Mesenchymal stem cell (in vitro differentiated cells and primary cell): Measurements from ENCODE around the gene USH2A.

Experiments
- DNase-seq: peaks from one replicate; pipeline ENCODE4 v3.0.0-alpha.2; 2013
- H2AFZ ChIP-seq: one replicate; pipeline ENCODE4 v1.6.1; 2013; ENCODE audit warnings: low read depth, mild to moderate bottlenecking, control low read depth, inconsistent platforms, low read length, moderate library complexity
- H2AK5ac ChIP-seq: 2 replicates; pipeline ENCODE4 v1.6.1; 2013; ENCODE audit warnings: low read length, moderate library complexity, mild to moderate bottlenecking, inconsistent platforms; ENCODE audit not compliant: severe bottlenecking
- H2BK120ac ChIP-seq: one replicate; pipeline ENCODE4 v1.6.1; 2013; ENCODE audit warnings: low read depth, mild to moderate bottlenecking, inconsistent platforms, low read length, moderate library complexity
- H2BK12ac ChIP-seq, 2 experiments: one replicate each; pipeline ENCODE4 v1.6.1; 2013; ENCODE audit warnings: inconsistent platforms in 2 of 2, low read length in 2 of 2, mild to moderate bottlenecking in 2 of 2, moderate library complexity in 2 of 2, control low read depth in 1 of 2
- H2BK15ac ChIP-seq: one replicate; pipeline ENCODE4 v1.6.1; 2013; ENCODE audit warnings: mild to moderate bottlenecking, low read depth, inconsistent platforms; ENCODE audit not compliant: poor library complexity, severe bottlenecking
- H2BK5ac ChIP-seq: 2 replicates; pipeline ENCODE4 v1.6.1; 2013; ENCODE audit warnings: low read depth, mild to moderate bottlenecking, low read length, control low read depth, inconsistent platforms; ENCODE audit not compliant: poor library complexity, severe bottlenecking
- H3K14ac ChIP-seq, 2 experiments: one replicate each; pipeline ENCODE4 v1.6.1; 2013; ENCODE audit warnings: inconsistent platforms in 2 of 2, low read length in 2 of 2, control low read depth in 1 of 2, mild to moderate bottlenecking in 1 of 2, moderate library complexity in 1 of 2
- H3K18ac ChIP-seq, 2 experiments: one replicate each; pipeline ENCODE4 v1.6.1; 2013; ENCODE audit warnings: inconsistent platforms in 2 of 2, low read length in 2 of 2, control low read depth in 1 of 2, low read depth in 1 of 2, mild to moderate bottlenecking in 1 of 2
- H3K23ac ChIP-seq, 2 experiments: one replicate each; pipeline ENCODE4 v1.6.1; 2013; ENCODE audit warnings: inconsistent platforms in 2 of 2, low read length in 2 of 2, mild to moderate bottlenecking in 2 of 2, moderate library complexity in 2 of 2, control low read depth in 1 of 2
- H3K27ac ChIP-seq: 2 replicates; pipeline ENCODE4 v1.5.1; 2013; ENCODE audit warnings: mild to moderate bottlenecking, moderate library complexity, low read length, control low read depth, inconsistent platforms; ENCODE audit not compliant: poor library complexity, severe bottlenecking
- H3K27me3 ChIP-seq, 2 experiments: 2 replicates each; pipeline versions ENCODE4 v1.6.1 to v1.7.0; 2013; ENCODE audit warnings: low read length in 2 of 2, mild to moderate bottlenecking in 2 of 2, moderate library complexity in 2 of 2, control low read depth in 1 of 2, inconsistent platforms in 1 of 2; ENCODE audit not compliant: control insufficient read depth in 1 of 2, insufficient read depth in 1 of 2
- H3K36me3 ChIP-seq, 2 experiments: 2 replicates each; pipeline versions ENCODE4 v1.6.1 to v1.7.0; 2013; ENCODE audit warnings: low read length in 2 of 2, control low read depth in 1 of 2, inconsistent platforms in 1 of 2, low read depth in 1 of 2, mild to moderate bottlenecking in 1 of 2; ENCODE audit not compliant: insufficient read depth in 2 of 2, control insufficient read depth in 1 of 2
- H3K4ac ChIP-seq, 2 experiments: one replicate each; pipeline ENCODE4 v1.6.1; 2013; ENCODE audit warnings: inconsistent platforms in 2 of 2, low read length in 2 of 2, mild to moderate bottlenecking in 2 of 2, moderate library complexity in 2 of 2, control low read depth in 1 of 2, low read depth in 1 of 2
- H3K4me1 ChIP-seq: 2 replicates; pipeline ENCODE4 v1.6.1; 2013; ENCODE audit warnings: low read depth, low read length, control low read depth; ENCODE audit not compliant: control insufficient read depth, insufficient read depth
- H3K4me2 ChIP-seq: 2 replicates; pipeline ENCODE4 v1.6.1; 2013; ENCODE audit warnings: low read length, mild to moderate bottlenecking, inconsistent platforms; ENCODE audit not compliant: poor library complexity, severe bottlenecking
- H3K4me3 ChIP-seq, 2 experiments: 2 replicates each; pipeline versions ENCODE4 v1.5.1 to v1.7.0; 2013; ENCODE audit warnings: low read length in 2 of 2, mild to moderate bottlenecking in 2 of 2, control low read depth in 1 of 2, low read depth in 1 of 2; ENCODE audit not compliant: insufficient read depth in 1 of 2
- H3K79me1 ChIP-seq: replicated peaks from 2 replicates; pipeline ENCODE4 v1.6.1; 2013; ENCODE audit warnings: mild to moderate bottlenecking, control low read depth, low read length, inconsistent platforms; ENCODE audit not compliant: poor library complexity, severe bottlenecking
- H3K9ac ChIP-seq: 2 replicates; pipeline ENCODE4 v1.7.0; 2013; ENCODE audit warnings: mild to moderate bottlenecking, low read length, moderate library complexity
- H3K9me3 ChIP-seq: 2 replicates; pipeline ENCODE4 v1.7.0; 2013; ENCODE audit warnings: mild to moderate bottlenecking, low read length; ENCODE audit not compliant: control insufficient read depth
- H4K8ac ChIP-seq: one replicate; pipeline ENCODE4 v1.6.1; 2013; ENCODE audit warnings: inconsistent platforms, mild to moderate bottlenecking, low read length, moderate library complexity
- H4K91ac ChIP-seq: one replicate; pipeline ENCODE4 v1.6.1; 2013; ENCODE audit warnings: mild to moderate bottlenecking, low read length, inconsistent platforms
- WGBS: methylation state at CpG from one replicate; pipeline ENCODE4 v1.1.7; 2013; ENCODE audit warnings: mixed read lengths; 5-methylcytosine and 5-hydroxymethylcytosine counted together

The USH2A gene

DNA sequence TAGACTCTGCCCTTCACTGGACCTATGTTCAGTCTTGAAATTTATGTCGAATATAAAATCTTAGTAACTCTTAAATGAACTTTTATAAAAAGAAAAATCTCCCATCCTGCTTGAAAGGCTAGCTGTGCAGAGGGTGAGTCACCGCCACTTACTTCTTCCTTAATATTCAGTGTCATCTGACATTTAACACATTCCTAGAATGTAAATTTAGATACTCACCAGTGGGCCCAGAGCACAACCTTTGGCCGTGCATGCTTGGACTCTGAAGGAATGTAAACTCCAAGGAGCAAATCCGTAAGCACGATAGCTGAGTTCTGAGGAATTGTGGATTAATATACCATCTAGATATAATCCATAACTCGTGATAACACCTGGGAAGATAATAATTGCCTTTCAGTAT is 452.8 kb downstream of the USH2A start:
- no peak overlapping the region for H2BK12ac ChIP-seq
- no peaks in the 10 kb centered on the region for H3K36me3 ChIP-seq
- no peak overlapping the region for H3K4me3 ChIP-seq
- no peak overlapping the region for H2AFZ ChIP-seq
- no peak overlapping the region for H3K27ac ChIP-seq
- no peak overlapping the region for H3K4me2 ChIP-seq
- H3K27me3 ChIP-seq: no peaks in the 10 kb centered on the region
- no peak overlapping the region for H4K91ac ChIP-seq
- H2BK15ac ChIP-seq: no peak overlapping the region
- no peak overlapping the region for H2BK120ac ChIP-seq
- H3K4me1 ChIP-seq: peaks cover 2% of the 10 kb centered on the region
- no peak overlapping the region for H3K18ac ChIP-seq
- no peak overlapping the region for H3K9ac ChIP-seq
- no peak overlapping the region for H4K8ac ChIP-seq
- no peak overlapping the region for H3K23ac ChIP-seq
- H3K79me1 ChIP-seq: no peaks in the 10 kb centered on the region
- no peaks in the 10 kb centered on the region for H3K9me3 ChIP-seq
- DNase-seq: peak; percentile 43
- 38% methylated on average over 1 of the region's 6 CpGs for WGBS
- no peak overlapping the region for H2AK5ac ChIP-seq
- no peak overlapping the region for H2BK5ac ChIP-seq
- H3K4ac ChIP-seq: no peak overlapping the region
- H3K14ac ChIP-seq: no peak overlapping the region

- H3K23ac ChIP-seq: no peak overlapping the region
- 98% methylated on average over 8 of the region's 9 CpGs for WGBS
Observed at GRCh38 chr1:215963621-215964020, 459.6 kb downstream of the USH2A start.

DNA sequence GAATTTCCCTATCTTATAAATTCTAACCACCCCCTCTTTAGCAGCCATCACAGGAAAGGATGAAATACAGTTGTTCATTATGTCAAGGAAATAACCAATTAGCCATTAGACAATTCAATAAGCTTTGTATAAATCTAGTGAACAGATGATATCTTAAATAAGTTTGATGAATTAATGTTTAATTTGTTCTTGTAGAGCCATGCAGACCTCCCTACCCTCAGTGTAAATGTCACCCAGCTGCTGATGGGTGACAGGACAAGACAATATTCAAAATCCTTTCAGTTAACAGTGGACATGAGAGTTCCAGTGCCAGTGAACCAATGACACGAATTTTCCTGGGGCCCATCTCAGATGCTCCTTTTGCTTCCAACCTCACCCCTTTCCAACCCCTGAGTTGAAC is 460.2 kb downstream of the USH2A start:
- no peak overlapping the region for H2BK15ac ChIP-seq
- H3K4ac ChIP-seq: no peak overlapping the region
- no peak overlapping the region for H4K8ac ChIP-seq
- H3K9me3 ChIP-seq: no peaks in the 10 kb centered on the region
- H2BK12ac ChIP-seq: no peak overlapping the region
- no peak overlapping the region for H2AK5ac ChIP-seq
- H3K36me3 ChIP-seq: no peaks in the 10 kb centered on the region
- no peak overlapping the region for H3K14ac ChIP-seq
- no peak overlapping the region for H3K27ac ChIP-seq
- H3K4me1 ChIP-seq: no peaks in the 10 kb centered on the region
- H2BK5ac ChIP-seq: no peak overlapping the region
- no peak overlapping the region for H3K18ac ChIP-seq
- 48% methylated on average over 1 of the region's 1 CpG for WGBS
- no peak overlapping the region for H3K4me3 ChIP-seq
- no peak overlapping the region for H3K4me2 ChIP-seq
- no peak overlapping the region for H2AFZ ChIP-seq
- H3K23ac ChIP-seq: no peak overlapping the region
- no peak overlapping the region for H3K9ac ChIP-seq
- H2BK120ac ChIP-seq: no peak overlapping the region
- peaks cover 0 to 3% of the 10 kb centered on the region in 2 experiments for H3K27me3 ChIP-seq
- H3K79me1 ChIP-seq: no peaks in the 10 kb centered on the region
- DNase-seq: no peak
- H4K91ac ChIP-seq: no peak overlapping the region

More at GRCh38 chr1:215963621-215964020, 459.6 kb downstream of the USH2A start:
- H3K36me3 ChIP-seq: no peaks in the 10 kb centered on the region
- H3K4ac ChIP-seq: no peak overlapping the region
- no peak overlapping the region for H4K91ac ChIP-seq
- no peak overlapping the region for H2BK120ac ChIP-seq
- no peak overlapping the region for H4K8ac ChIP-seq
- no peak overlapping the region for H3K4me3 ChIP-seq
- peaks cover 0 to 3% of the 10 kb centered on the region in 2 experiments for H3K27me3 ChIP-seq
- H3K9me3 ChIP-seq: no peaks in the 10 kb centered on the region
- H2BK15ac ChIP-seq: no peak overlapping the region
- no peak overlapping the region for H2BK5ac ChIP-seq
- no peak overlapping the region for H2AK5ac ChIP-seq
- DNase-seq: no peak
- H3K4me2 ChIP-seq: no peak overlapping the region
- H3K27ac ChIP-seq: no peak overlapping the region
- H3K4me1 ChIP-seq: no peaks in the 10 kb centered on the region
- no peak overlapping the region for H3K14ac ChIP-seq
- H3K9ac ChIP-seq: no peak overlapping the region
- H2BK12ac ChIP-seq: no peak overlapping the region
- H2AFZ ChIP-seq: no peak overlapping the region
- H3K79me1 ChIP-seq: no peaks in the 10 kb centered on the region
- H3K18ac ChIP-seq: no peak overlapping the region

DNA sequence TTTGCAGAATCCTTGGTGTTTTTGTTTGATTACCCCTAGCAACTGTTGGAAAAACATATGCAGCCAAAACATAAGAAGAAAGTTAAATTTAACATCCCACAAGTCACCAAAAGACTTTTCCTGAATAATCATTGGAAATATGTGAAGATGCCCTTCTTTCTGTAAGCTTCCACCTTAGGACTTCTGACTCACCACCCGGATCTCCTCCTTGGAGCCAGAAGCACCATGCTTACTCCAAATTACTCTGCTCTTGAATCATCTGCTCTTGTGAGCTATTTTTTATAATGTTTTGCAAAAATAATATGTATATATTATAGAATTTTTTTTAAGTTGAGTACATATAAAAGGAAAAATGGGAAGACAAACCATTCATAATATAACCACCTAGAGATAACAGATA is 464.4 kb downstream of the USH2A start:
- Histone ChIP-seq H3K4me1 (no peaks in the 10 kb centered on the region), H3K27me3 (peaks cover 0 to 3% of the 10 kb centered on the region in 2 experiments), H4K8ac (no peak overlapping the region), H3K79me1 (no peaks in the 10 kb centered on the region), H3K4me2 (no peak overlapping the region), H3K9ac (no peak overlapping the region), H3K27ac (no peak overlapping the region), H2AFZ (no peak overlapping the region), H3K14ac (no peak overlapping the region), H3K4me3 (no peak overlapping the region), H2AK5ac (no peak overlapping the region), H3K4ac (no peak overlapping the region), H3K36me3 (no peaks in the 10 kb centered on the region), H3K9me3 (no peaks in the 10 kb centered on the region), H2BK15ac (no peak overlapping the region), H2BK120ac (no peak overlapping the region), H2BK5ac (no peak overlapping the region), H4K91ac (no peak overlapping the region), H2BK12ac (no peak overlapping the region), H3K23ac (no peak overlapping the region), H3K18ac (no peak overlapping the region)
- peak; percentile 4 for DNase-seq
- WGBS: no CpG with 5 or more reads among the region's 1 CpG
